ENCODE results near the gene COL6A1. TPM values are rescaled to one million over a fixed set of nuclear protein-coding genes. Genes with fewer than 3 reads are reported as not detected.

Gene COL6A1
- total RNA-seq, 1 experiment from 2014 or later, result 17.8 TPM

DNA sequence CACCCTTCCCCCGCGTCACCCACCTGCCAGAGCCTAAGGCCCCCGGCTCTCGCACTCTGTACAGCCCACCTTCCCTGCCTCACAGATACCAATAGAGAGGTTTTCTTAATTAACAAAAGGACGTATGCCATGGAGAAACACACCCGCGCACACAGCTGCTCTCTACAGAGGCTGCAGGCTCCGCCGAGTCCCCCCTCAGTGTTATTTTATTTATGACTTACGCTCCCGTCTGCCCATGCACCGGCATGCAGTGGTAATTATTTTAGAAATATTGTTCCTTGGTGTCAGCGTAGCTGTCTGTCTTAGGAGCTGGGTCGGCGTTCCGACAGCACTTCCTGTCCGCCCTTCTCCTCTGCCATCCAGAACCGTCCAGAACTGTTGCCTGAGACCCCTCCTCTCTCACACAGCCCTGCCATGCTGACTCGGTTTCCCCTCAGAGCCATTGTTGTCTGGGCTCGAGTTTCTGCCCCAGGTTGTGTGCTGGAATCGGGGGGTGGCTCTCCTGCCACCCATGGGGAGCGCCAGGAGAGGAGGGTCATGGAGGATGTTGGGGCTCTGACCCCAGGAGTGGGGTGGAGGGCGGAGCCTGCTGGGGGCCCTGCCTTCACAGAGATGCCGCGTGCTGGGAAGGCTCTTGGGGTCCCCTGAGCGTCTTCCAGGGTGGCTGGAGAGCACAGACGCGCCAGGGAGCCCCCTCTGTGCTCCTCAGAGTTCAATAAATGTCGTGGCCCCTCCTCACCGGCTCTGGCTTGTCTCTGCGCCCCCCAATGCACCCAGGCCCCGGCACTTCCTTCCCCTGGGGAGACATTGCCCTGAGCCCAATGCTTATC lies 39.6 kb upstream of the COL6A1 start:
- H3K27ac Mint-ChIP-seq (ENCODE audit: unreplicated experiment), result no peak overlapping the region

DNA sequence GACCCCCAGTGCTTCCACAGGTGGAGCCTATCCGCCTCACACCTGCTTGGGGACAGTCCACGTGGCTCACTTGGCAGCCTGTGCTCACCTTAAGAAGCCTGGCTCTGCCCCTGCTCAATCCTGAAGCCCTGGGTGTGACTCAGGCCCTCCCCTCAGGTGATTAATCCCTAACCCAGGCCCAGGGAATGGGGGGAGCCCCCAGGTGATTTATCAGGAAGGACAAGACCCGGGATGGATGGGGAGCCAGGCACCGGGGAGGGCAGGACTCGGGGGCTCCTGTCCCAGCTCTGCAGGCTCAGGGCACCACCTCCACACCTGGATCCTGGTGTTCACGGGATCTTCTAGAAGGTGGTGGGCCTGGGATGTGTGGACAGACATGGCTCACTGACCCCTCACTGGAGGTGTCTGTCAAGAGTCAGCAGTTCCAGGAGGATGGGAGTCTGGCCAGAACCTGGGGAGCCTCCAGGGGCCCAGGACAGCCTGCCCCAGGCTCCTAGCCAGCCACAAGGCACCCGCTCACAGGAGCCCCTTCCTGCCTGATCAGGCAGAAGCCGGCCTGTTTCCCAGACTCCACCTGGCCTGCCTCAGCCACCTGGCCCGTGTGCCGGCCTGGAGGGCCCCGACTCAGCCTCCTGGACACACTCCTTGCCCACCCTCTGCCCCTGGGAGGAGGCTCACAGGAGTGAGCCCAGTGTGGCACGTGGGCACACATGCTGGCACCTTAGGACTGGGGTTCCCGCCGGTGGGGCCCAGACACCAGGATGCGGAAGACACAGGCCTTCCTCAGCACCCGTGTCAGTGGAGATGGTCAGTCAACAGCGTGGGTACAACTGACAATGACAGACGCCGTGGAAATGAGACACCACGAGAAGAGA lies 38.6 kb upstream of the COL6A1 start:
- H3K27ac Mint-ChIP-seq (ENCODE audit: unreplicated experiment), result no peak overlapping the region
- BruUV-seq (replicated peaks), result no TSS peak
- H3K36me3 Mint-ChIP-seq (ENCODE audit: insufficient read depth, unreplicated experiment), result no peaks in the 10 kb centered on the region
- TF ChIP-seq, protein P1, sequence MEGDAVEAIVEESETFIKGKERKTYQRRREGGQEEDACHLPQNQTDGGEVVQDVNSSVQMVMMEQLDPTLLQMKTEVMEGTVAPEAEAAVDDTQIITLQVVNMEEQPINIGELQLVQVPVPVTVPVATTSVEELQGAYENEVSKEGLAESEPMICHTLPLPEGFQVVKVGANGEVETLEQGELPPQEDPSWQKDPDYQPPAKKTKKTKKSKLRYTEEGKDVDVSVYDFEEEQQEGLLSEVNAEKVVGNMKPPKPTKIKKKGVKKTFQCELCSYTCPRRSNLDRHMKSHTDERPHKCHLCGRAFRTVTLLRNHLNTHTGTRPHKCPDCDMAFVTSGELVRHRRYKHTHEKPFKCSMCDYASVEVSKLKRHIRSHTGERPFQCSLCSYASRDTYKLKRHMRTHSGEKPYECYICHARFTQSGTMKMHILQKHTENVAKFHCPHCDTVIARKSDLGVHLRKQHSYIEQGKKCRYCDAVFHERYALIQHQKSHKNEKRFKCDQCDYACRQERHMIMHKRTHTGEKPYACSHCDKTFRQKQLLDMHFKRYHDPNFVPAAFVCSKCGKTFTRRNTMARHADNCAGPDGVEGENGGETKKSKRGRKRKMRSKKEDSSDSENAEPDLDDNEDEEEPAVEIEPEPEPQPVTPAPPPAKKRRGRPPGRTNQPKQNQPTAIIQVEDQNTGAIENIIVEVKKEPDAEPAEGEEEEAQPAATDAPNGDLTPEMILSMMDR (IDR thresholded peaks at IDR 0.05; ENCODE audit: unreplicated experiment), result no peak
- H3K9me3 Mint-ChIP-seq (ENCODE audit: low read depth, unreplicated experiment), result no peaks in the 10 kb centered on the region
- DNase-seq, result no peak
- intact Hi-C loops (cut with micrococcal nuclease; ENCODE audit: unreplicated experiment), result no loop called here
- CTCF ChIA-PET, result no interaction called here
- peaks cover 31% of the 10 kb centered on the region for H3K27me3 Mint-ChIP-seq (ENCODE audit: unreplicated experiment)
- H3K4me1 Mint-ChIP-seq (ENCODE audit: low read depth, unreplicated experiment), result no peaks in the 10 kb centered on the region
- no peak overlapping the region for H3K4me3 Mint-ChIP-seq (ENCODE audit: low read depth, unreplicated experiment)

More for the DNA sequence above, 39.6 kb upstream of the COL6A1 start:
- Mint-ChIP-seq H3K9me3 (ENCODE audit: low read depth, unreplicated experiment) (no peaks in the 10 kb centered on the region), H3K4me1 (ENCODE audit: low read depth, unreplicated experiment) (no peaks in the 10 kb centered on the region), H3K4me3 (ENCODE audit: low read depth, unreplicated experiment) (no peak overlapping the region), H3K27me3 (ENCODE audit: unreplicated experiment) (peaks cover 37% of the 10 kb centered on the region), H3K36me3 (ENCODE audit: insufficient read depth, unreplicated experiment) (no peaks in the 10 kb centered on the region)
- CTCF ChIA-PET, result no interaction called here
- TF ChIP-seq, protein P1 (IDR thresholded peaks at IDR 0.05; ENCODE audit: unreplicated experiment), result no peak
- DNase-seq, result no peak
- BruUV-seq (replicated peaks), result no TSS peak
- intact Hi-C loops (cut with micrococcal nuclease; ENCODE audit: unreplicated experiment), result no loop called here

DNA sequence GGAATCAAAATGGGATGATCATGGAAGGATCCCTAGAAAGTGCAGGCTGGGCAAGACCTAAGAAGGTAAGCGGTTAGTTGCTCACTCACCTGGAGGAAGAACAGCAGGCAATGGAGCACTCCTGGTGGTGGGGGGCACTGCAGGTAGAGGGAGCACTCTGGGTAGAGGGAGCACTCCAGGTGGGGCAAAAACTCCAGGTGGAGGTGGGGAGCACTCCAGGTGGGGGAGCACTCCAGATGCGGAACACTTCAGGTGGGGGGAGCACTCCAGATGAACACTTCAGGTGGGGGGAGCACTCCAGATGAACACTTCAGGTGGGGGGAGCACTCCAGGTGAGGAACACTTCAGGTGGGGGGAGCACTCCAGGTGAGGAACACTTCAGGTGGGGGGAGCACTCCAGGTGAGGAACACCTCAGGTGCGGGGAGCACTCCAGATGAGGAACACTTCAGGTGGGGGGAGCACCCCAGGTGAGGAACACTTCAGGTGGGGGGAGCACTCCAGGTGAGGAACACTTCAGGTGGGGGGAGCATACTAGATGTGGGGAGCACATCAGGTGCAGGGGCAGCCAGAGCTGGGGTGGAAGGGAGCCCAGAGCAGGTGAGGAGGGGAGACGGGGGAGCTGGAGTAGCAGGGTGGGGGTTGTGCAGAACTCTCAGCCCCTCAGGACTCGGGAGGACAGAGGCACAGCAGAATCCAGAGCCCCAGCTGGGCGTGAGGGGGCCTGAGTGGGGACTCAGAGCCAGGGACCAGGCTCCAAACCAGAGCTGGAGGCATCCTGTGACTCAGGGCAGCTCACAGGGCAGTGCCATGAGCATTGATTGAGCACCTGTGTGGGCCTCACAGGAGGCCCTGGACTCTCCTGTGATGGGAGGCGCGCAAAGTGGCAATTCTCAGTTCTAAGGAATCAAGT lies 37.7 kb upstream of the COL6A1 start:
- H3K9me3 Mint-ChIP-seq (ENCODE audit: low read depth, unreplicated experiment), result no peaks in the 10 kb centered on the region
- no peaks in the 10 kb centered on the region for H3K4me1 Mint-ChIP-seq (ENCODE audit: low read depth, unreplicated experiment)
- H3K36me3 Mint-ChIP-seq (ENCODE audit: insufficient read depth, unreplicated experiment), result no peaks in the 10 kb centered on the region
- H3K4me3 Mint-ChIP-seq (ENCODE audit: low read depth, unreplicated experiment), result no peak overlapping the region
- peaks cover 36% of the 10 kb centered on the region for H3K27me3 Mint-ChIP-seq (ENCODE audit: unreplicated experiment)
- intact Hi-C loops (cut with micrococcal nuclease; ENCODE audit: unreplicated experiment), result no loop called here
- TF ChIP-seq, protein P1 (IDR thresholded peaks at IDR 0.05; ENCODE audit: unreplicated experiment), result no peak
- CTCF ChIA-PET, result no interaction called here
- no TSS peak for BruUV-seq (replicated peaks)
- DNase-seq, result no peak
- no peak overlapping the region for H3K27ac Mint-ChIP-seq (ENCODE audit: unreplicated experiment)

DNA sequence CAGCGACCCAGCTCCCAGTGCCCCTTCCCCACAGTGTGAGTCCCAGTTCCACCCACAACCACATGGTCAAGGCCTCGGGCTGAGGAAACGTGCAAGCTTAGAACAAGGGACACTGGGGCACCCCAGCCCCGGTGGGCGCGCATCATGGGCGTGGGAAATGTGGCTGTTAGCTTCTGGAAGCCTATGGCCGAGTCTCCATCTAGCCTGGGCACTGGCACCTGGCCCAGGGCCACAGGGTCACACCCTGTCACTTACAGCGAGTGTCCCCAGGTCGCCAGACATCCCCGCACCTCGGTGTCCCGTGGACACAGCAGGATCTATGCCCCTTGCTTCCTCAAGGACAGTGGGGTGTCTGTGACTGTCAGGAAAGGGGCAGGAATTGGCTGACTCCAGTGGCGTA lies 37.0 kb upstream of the COL6A1 start:
- no peaks in the 10 kb centered on the region for H3K4me1 Mint-ChIP-seq (ENCODE audit: low read depth, unreplicated experiment)
- CTCF ChIA-PET, result no interaction called here
- no peak overlapping the region for H3K27ac Mint-ChIP-seq (ENCODE audit: unreplicated experiment)
- no peak overlapping the region for H3K4me3 Mint-ChIP-seq (ENCODE audit: low read depth, unreplicated experiment)
- H3K36me3 Mint-ChIP-seq (ENCODE audit: insufficient read depth, unreplicated experiment), result no peaks in the 10 kb centered on the region
- BruUV-seq (replicated peaks), result no TSS peak
- peaks cover 40% of the 10 kb centered on the region for H3K27me3 Mint-ChIP-seq (ENCODE audit: unreplicated experiment)
- H3K9me3 Mint-ChIP-seq (ENCODE audit: low read depth, unreplicated experiment), result no peaks in the 10 kb centered on the region
- no peak for DNase-seq
- TF ChIP-seq, protein P1 (IDR thresholded peaks at IDR 0.05; ENCODE audit: unreplicated experiment), result no peak
- intact Hi-C loops (cut with micrococcal nuclease; ENCODE audit: unreplicated experiment), result no loop called here
